ENCODE data around the gene MBTPS1.

- no peak for TF ChIP-seq CTCF (IDR thresholded peaks at IDR 0.05)
- no peak for TF ChIP-seq POLR2A (IDR thresholded peaks at IDR 0.05)
- TF ChIP-seq EP300 (IDR thresholded peaks at IDR 0.05): no peak
These were observed 6.2 kb downstream of the MBTPS1 start for GRCh38 chr16:84110527-84110926.

All from ovary (tissue), 3 donors.